Skin of body (tissue), 2 donors: ENCODE data around the gene UCN. TPM values are rescaled to one million over a fixed set of nuclear protein-coding genes. Genes with fewer than 3 reads are reported as not detected.
A peak's percentile ranks its signal among the peaks of the same experiment; 100 is the strongest.
"Not testable (repeated sequence)": the region's sequence is repeated elsewhere in the genome, so short reads cannot be mapped to it uniquely, and the experiment has no call there.

Source experiments
- DNase-seq: peaks from one replicate; lab custom pipeline; 2025; lab: John Stamatoyannopoulos, UW
- total RNA-seq: library from RNA; depleted of rRNA; stranded (reverse); fragments of >200 nt; gene quantifications from one replicate; pipeline ENCODE4 v1.2.3, GENCODE V29; 2014

The UCN gene, protein sequence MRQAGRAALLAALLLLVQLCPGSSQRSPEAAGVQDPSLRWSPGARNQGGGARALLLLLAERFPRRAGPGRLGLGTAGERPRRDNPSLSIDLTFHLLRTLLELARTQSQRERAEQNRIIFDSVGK
- 0.30 TPM for total RNA-seq

DNA sequence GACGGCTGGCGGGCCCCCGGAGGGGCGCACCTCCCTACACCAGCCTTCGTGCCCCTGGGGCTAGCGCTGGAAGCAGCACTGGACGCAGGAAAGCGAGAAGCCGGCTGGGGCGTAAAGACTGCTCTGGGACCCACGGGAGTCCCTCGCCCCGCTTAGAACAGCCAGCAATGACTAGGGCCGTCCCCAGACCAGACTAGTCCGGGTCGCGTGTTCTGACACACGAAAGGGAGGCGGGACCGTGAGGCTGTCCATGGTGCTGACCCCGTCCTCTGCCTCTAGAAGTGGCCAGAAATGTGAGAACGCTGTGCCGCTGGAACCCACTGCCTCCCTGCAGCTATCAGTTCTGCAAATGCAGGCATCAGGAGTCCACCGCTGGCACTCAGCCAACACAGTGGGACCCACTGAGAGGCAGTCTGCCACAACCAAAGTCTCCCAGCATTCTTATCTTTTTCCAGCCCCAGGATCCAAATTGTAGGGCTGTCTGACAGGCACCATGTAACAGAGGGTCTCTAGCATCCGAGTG is at the start of gene UCN:
Gene UCN, minus strand, starts transcription at position 87 of the 523 bp plus-strand sequence. CDS start 550 bp downstream, outside the sequence.
- no peak for DNase-seq

DNA sequence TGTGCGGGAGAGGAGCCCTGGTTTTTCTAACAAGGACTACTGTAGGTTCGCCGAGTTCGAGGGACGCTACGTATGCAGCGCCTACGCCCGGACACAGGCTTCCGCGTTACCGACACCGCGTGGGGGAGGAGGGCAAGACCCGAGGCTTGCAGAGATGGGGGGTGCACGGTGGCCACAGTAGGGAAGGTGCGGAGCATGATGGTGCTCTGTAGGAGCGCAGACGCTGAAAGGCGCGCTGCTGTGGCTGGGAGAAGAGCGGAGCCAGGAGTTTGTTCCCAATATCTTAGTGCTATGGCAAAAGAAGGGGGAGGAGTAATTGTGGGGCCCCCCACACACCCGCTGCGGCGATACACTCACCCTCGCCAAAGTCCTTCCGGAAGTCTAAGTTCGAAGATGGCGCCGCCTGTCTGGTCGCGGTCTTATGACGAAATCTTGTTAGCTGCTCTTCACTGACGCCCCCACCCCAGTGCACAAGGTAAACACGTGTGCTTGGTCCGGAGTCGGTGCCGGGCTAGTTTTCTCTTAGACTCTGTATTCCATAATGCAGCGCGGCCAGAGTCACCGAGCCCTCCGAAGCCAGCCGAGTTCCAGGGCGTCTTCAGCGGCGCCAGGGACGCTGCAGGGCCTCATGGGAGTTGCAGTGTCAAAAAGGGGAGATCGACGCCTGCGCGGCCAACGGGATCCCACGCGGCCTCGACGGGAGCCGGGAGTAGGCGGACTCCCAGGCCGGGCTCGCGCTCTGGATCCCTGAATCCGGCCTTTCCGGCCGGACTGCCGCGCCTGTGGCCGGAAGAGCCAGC is 48.3 kb upstream of the UCN start, which contains the start of gene GTF3C2:
Gene GTF3C2, minus strand, starts transcription at position 383 of the 800 bp plus-strand sequence. CDS start 13,210 bp downstream, outside the sequence.
- DNase-seq, result peak; percentile 94

DNA sequence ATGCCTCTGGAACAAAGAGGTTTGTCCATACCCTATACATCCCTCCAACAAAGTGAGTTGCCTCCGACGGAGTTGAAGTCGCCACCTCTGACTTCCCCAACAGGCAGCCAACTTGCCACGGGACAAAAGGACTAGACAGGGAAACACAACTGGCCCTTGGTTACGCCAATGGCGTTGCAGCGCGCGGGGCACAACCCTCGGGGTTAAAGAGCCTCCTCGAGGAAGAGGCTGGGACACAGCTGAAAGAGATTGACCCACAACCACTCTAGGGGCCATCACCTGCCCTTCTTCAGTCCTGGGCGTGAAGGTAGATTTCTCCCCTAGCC is 47.8 kb upstream of the UCN start:
- DNase-seq, result no peak

DNA sequence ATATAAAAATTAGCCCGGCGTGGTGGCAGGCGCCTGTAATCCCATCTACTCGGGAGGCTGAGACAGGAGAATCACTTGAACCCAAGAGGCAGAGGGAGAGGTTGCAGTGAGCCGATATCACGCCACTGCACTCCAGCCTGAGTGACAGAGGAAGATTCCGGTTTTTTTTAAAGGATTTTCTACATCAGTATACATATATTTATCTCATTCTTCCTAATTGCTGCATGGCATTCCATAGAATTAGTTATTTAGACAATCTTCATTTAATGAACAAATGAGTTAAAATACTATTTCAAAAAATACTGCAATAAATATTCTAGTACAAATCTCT is 46.3 kb upstream of the UCN start:
- DNase-seq, result no peak

DNA sequence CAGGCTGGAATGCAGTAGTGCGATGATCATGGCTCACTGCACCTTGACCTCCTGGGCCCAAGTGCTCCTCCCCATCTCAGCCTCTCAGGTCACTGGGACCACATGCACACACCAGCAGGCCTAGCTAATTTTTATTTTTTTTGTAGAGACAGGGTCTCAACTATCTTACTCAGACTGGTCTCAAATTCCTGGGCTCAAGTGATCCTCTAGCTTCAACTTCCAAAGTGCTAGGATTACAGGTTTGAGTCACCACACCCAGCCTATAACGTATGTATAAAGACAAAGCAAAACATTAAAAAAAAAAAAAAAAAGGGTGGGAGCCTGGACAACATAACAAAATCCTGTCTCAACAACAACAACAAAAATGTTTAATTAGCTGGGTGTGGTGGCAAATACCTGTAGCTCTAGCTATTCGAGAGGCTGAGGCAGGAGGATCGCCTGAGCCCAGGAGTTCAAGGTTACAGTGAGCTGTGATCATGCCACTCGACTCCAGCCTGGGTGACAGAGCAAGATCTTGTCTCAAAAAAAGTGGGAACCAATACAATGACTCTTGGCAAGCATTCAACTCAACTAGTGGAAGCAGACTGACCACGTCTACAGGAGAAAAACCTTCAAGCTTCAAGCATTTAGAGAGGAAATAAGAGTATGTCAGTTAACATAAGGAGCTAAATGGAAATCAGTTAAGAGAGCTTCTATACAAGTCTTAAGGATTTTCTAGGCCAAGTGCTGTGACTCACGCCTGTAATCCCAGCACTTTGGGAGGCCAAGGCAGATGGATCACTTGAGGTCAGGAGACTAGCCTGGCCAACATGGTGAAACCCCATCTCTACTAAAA is 45.7 kb upstream of the UCN start:
- no peak for DNase-seq

DNA sequence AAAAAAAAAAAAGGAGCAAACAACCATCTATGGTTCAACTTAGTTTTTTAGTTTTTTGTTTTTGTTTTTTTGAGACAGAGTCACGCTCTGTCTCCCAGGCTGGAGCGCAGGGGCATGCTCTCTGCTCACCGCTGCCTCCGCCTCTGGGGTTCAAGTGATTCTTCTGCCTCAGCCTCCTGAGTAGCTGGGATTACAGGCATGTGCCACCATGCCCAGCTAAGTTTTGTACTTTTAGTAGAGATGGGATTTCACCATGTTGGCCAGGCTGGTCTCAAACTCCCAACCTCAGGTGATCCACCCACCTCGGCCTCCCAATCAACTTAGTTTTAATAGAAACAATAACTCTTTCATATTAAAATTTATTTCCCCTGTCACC is 45.1 kb upstream of the UCN start:
- DNase-seq, result not testable (repeated sequence)

DNA sequence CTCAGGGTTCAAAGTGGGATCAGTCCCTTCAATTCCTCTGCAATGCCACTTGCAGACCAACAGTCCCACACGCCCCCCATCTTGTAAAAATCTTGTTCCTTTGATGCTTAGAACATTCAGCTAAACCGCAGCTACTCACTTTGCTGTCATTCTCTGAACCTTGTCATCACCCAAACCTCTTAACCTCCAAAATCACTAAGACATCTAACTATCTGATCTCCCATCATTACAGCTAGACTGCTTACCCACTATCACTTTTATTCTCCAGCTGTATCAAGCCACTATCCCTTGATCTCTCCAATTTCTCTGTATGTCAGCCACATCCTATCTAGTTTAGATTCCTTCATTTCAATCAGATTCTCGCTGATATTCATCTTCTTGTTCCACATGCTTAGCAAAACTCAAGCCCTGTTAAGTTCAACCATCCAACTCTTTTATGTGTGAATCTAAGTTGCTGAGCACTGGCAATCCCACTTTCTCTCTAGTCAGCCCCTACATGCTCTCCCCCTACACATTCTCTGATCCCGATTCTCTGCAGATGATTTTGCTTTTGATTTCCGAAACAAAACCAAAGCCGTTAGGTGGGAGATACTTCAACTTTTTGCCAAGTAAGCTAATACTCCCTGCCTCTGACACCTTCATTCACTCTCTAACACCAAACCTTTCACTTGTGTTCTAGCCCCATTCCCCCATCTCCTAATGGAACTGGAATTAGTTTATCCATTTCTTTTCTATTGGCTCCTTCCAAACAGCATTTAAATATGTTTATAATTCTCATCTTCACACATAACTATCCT is 43.8 kb upstream of the UCN start:
- DNase-seq, result no peak

DNA sequence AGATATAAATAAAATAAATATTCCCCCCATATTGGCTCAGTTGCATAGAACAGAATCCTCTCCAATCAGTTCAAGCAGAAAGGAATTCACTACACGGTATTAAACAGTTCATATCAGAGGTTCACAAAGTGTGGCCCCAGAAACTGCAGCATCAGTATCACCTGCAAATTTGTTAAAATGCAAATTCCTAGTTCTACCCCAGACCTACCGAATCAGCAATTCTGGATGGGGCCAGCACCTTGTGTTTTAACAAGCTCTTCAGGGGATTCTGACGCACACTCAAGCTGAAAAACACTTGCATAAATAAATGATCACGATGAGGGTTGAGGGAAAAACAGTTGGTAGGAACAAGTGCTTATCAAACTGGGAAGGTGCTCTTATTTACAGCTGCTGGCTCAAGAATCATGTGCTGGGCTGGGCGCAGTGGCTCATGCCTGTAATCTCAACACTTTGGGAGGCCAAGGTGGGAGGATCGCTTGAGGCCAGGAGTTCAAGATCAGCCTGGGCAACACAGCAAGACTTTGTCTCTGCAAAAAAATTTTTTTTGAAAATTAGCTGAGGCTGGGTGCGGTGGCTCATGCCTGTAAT is 42.0 kb upstream of the UCN start:
- DNase-seq, result no peak

DNA sequence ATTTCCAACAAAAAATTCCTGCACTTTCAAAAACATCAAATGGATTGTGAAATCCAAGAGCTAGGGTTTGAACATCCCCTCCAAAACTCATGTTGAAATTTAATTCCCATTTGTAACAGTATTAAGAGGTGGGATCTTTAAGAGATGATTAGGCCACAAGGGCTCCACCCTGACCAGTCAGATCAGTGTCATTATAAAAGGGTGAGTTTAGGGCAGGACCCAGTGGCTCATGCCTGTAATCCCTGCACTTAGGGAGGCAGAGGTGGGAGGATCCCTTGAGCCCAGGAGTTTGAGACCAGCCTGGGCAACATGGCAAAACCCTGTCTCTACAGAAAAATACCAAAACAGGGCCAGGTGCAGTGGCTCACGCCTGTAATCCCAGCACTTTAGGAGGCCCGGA is 39.4 kb upstream of the UCN start:
- DNase-seq, result no peak

DNA sequence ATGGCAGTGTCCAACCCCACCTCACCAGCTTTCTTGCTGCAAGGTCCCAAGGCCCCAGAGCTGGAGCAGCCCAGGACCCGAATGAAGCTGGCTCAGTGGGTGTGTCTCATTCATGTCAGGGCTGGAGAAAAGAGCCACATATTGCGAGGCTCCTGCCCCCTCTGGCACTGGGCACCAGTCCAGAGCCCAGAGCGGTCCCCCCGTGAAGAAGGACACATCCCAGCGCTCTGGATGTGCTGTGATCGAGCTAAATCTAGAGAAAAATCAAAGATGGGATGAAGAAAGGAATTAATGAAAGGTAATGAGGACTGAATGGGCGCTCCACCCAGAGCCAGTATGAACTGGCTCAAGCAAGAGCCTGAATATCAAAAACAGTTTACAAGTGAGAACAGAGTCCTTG is 27.9 kb upstream of the UCN start:
- DNase-seq, result no peak

DNA sequence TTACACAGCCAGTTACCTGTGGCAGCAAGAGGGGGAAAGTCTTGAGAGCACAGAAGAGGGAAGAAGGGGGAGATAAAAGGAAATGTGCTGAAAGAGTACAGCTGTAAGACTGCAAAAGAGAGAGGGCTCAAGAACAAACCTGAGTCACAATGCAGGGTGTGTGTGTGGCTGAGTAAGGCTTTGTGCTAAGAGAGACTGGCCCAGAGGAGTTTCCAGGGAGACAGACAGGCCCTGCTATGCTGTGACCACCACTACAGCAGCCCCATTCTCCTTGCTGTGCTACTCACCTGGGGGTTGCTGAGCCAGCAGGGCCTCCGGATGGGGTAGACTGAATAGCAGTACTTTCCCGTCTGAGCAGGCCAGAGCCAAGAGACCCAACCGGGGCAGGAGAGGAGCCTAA is 27.1 kb upstream of the UCN start:
- no peak for DNase-seq

DNA sequence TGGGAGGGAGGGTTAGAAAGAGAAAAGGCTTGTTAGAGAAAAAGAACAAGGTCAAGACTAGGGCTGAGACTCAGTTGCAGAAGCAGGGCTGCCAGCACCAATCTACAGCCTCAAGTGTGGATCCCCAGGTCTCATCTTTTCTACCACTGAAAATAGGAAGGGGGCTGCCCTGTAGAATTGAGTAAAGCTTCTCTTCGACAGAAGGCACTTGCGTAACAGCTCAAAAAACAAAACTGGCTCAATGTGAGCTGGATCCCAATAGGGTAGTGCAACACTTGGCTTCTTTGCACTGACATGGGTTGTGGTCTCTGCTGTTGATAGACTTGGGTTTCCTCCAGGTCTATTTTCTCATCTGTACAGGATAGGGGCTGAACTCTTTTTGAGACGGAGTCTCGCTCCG is 16.5 kb upstream of the UCN start:
- DNase-seq, result no peak

DNA sequence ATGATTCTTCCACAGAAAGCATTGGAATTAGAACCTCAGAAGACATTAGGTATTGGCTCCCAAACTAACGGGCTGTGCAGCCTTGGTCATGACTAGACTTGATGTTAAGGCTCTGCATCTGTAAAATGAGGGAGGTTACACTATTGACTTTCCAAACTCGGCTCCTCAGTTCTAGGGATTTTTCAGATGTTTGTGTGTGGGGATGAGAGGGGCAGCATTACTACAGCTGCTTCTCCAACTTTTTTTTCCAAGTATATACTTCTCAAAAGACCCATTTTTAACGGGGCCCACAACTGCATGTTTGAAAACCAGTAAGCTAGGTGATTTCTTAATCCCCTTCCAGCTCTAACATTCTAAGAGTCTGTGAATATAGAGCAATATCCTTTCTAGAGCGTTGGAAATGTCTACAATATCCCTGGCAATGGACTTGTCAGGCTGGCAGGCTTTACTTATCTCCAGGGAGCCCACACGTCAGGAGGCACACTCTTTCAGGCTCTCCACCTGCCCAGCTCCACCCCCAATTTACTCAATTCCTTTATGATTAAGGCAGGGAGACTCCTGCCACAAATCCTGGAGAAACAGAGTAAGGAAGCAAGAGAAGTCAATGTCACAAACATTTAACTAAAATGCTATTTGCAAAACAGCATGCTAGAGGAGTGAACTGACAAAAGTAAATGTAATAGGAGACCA is 15.5 kb upstream of the UCN start:
- no peak for DNase-seq

DNA sequence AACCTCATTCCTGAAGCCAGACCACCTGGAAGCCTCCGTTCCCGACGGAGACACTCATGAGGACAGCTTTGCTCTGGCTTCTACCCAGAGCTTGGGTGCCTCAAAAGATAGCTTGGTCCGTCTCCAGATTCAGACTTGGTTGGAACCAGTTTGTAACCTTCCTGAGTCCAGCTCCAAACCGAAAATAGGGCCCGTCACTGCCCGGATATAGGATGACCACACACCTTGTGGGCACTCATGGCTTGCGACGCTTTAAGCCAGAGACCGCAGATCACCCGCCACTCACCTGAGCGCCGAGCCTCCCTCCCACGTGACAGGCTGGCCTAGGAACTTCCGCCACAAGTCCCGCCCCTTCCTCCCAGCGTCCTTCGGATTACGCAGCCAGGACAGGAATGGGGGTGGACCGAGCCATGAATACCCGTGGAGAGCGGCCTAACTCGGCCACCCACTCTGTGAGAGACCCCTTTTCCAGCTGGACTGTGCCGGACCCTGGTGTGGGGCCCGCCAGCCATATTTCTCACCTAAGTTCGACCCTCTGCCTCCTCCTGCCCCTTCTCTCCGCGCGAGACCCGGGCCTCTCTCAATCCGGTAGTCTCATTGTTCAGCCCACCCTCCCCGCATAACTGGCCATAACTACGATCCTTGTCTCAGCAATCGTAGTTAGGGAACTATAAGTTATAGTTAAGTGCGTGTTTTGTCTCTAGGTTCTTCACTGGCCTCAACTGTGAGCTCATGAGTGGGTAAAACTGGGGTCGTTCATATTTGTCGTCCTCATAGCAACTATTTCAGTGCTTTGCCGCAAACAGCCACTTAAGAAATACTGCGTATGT is 14.7 kb upstream of the UCN start, which contains the start of gene MPV17:
Gene MPV17, minus strand, starts transcription at position 332 of the 830 bp plus-strand sequence. CDS start 580 bp downstream, outside the sequence.
- DNase-seq, result peak; percentile 73

DNA sequence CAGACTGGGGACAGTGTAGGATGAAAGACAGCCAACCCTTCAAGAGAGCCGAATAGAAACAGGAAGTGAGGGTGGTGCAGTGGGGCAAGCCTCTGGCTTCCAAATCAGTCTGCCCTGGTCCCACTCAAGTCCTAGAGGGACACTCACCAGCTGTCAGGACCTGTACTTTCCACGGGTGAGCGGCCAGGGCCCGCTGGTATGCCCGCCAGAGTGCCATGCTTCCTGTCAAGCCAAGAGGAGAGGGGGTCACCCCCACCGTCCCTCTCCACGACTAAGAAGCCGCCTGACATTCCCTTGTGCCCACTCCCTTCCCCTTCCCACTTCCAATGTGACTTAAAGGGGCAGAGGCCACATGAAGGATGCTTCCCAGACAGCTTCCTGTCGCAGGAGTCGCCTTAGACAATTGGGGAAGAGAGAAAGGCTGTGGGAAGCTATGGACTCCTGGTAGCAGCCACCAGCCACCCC is 14.1 kb upstream of the UCN start:
- DNase-seq, result no peak

DNA sequence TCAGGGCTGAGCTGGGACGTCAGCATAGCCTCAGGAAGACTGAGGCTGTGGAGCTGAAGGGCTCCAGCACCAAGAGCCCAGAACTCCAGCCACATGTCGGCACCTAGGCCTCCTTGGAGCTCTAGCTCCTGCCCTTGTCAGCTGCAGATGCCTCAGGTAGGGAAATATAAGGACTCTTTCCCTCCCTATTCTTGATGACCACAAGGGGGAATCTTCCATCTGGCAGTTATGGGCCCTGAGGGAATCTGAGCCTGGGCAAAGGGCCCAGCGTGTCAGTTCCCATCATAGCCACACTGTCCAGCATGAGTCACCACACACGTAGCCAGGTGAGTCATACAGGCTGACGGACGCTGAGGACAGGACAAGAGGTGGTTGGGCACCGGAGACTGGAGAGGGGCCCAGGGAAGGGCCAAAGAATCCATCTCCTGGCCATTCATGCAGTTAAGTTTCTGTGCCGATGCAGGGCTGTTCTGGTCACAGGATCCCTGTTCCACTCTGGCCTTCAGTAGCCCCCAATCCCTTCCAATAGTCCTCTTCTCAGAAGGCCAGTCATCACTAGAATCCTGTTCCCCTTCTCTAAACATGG is 12.8 kb upstream of the UCN start:
- no peak for DNase-seq

DNA sequence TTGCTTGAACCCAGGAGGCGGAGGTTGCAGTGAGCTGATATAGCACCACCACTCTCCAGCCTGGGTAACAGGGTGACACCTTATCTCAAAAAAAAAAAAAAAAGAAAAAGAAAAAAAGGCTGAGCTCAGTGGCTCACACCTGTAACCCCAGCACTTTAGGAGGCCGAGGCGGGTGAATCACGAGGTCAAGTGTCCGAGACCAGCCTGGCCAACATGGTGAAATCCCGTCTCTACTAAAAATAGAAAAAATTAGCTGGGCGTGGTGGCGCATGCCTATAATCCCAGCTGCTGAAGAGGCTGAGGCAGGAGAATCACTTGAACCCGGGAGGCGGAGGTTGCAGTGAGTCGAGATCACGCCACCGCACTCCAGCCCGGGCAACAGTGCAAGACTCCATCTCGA is 11.6 kb upstream of the UCN start:
- DNase-seq, result not testable (repeated sequence)

DNA sequence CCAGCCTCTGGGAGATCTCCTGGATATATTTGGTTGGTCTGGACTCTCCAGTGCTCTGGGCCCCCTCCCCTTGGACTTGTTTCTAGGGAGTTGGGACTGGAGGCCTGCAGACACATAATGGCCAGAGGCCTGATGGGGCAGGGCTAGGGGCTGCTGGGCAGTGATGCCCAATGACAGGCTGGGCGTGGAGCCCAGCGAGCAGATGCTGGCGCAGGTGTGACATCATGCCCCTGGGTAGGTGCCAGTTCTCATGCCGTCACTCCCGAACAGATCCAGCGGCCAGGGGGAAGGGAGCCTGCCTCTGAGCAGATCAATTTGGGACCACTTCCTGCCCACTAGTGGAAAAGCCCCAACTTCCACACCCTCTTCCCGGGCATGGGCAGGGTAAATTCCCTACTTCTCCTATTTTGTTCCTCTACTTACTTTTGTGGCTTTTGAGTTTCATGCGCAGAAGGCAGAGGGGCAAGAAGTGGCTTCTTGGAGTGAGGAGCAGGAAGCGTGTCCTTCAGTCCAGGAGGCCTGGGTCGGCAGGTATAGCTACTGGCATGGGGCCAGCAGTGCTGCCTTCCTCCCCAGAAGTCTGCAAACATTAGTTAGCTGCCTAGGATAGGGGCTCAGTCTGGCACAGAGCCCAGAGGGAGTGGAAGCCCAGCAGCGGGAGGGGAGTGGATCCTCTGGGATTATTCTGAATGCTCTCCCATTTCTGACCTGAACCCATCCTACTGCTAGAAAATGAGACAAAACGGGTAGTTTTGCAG is 8.6 kb upstream of the UCN start:
- DNase-seq, result no peak
